Activated naive CD8-positive, alpha-beta T cell (primary cell): ENCODE measurements around the gene ODAD3.
"Not testable (repeated sequence)": the region's sequence is repeated elsewhere in the genome, so short reads cannot be mapped to it uniquely, and the experiment has no call there.

Experiments
- H3K27ac Mint-ChIP-seq: one replicate; pipeline ENCODE4 v1.8.0; 2021; ENCODE audit warnings: mixed read lengths
- H3K27me3 Mint-ChIP-seq: one replicate; pipeline ENCODE4 v1.8.0; 2021; ENCODE audit warnings: mixed read lengths
- H3K36me3 Mint-ChIP-seq: one replicate; pipeline ENCODE4 v1.8.0; 2021; ENCODE audit warnings: mixed read lengths
- H3K4me1 Mint-ChIP-seq: one replicate; pipeline ENCODE4 v1.8.0; 2021; ENCODE audit warnings: low read depth, mixed read lengths
- H3K4me3 Mint-ChIP-seq: one replicate; pipeline ENCODE4 v1.8.0; 2021; ENCODE audit warnings: mild to moderate bottlenecking, mixed read lengths
- H3K9me3 Mint-ChIP-seq: one replicate; pipeline ENCODE4 v1.8.0; 2021; ENCODE audit warnings: low read depth, mixed read lengths

Gene ODAD3

GRCh38 chr19:11435057-11435832 is at the start of gene ODAD3, which contains the start of gene PRKCSH:
Gene ODAD3, minus strand, starts transcription at chr19:11435121. Its CDS starts 105 bp downstream, at chr19:11435016.
Gene PRKCSH, plus strand, starts transcription at chr19:11435635. Its CDS starts 483 bp downstream, at chr19:11436118.
- Mint-ChIP-seq H3K4me3 (peak within 1 kb of the TSS; percentile 100), H3K4me1 (peaks cover 21% of the 10 kb centered on the region), H3K9me3 (no peaks in the 10 kb centered on the region), H3K27ac (peak within 1 kb of the TSS; percentile 97), H3K27me3 (peaks cover 2% of the 10 kb centered on the region), H3K36me3 (peaks cover 2% of the 10 kb centered on the region)

DNA sequence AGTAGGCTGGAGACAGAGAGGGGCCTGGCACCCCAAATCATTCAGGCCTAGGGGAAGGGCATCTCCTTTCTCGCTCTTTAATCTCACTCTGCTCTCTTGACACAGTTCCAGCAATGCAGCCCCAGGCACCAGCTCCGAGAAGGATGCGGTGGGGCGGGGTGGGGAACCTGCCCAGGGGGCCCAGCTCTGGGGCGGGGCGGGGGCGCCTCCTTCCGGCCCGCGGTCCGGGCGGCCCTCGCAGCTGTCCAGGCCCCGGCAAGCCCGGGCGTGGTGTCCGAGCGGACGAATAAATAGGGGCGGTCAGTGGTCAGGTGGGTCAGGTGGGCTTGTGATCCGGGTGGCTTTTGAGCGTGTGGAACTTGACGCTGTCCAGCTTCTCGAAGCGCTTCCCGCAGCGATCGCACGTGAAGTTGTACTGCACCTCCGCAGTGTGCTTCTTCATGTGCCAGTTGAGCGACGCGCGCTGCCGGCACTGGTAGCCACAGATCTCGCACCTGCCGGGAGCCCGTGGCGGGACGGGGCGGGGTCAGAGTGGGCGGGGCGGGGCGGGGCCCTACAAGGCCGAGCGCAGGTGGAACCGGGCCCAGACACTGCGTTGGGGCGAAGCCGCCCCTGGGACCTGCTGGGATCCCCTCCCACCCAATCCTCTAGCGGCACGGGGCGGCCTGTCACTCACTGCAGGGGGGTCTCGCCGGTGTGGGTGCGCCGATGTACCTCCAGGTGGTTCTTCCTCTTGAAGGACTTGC is 48.6 kb upstream of the ODAD3 start:
- Mint-ChIP-seq H3K27ac (no peak overlapping the region), H3K4me3 (no peak overlapping the region), H3K27me3 (peaks cover 13% of the 10 kb centered on the region), H3K36me3 (peaks cover 4% of the 10 kb centered on the region), H3K4me1 (peaks cover 19% of the 10 kb centered on the region), H3K9me3 (no peaks in the 10 kb centered on the region)

DNA sequence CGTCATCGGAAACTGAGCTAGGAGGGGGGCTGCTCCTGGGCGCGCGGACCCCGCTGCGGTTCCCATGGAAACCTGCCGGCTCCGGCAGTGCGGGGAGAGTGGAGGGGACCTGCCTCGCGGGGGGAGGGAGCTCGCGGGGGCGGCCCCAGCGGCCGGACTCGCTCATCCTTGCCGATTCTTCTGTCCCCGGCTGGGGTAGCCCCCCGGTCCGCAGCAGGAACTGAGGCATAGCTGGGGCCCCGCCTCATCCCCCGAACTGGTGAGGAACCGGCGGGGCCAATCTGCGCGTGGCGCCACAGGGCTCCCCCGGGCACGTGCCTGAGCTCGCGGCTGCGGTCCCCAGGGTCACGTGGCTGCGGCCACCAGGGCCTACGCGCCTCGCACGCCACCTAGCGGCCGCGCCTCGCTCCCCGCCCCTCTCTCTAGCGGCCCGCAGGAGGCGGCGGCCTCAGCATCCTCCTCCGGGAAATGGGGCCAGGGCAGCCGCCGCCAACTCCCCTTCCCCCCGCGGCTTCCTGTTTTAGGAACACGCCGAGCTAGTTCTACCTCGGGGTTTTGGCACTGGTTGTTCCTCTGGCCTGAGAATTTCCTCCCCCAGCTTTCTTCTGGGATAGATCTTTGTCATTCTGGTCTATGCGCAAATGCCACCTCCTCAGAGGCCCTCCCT is 47.6 kb upstream of the ODAD3 start:
- Mint-ChIP-seq H3K4me3 (peak overlapping the region; percentile 69), H3K36me3 (peaks cover 4% of the 10 kb centered on the region), H3K9me3 (no peaks in the 10 kb centered on the region), H3K27ac (peak overlapping the region; percentile 68), H3K4me1 (peaks cover 19% of the 10 kb centered on the region), H3K27me3 (peaks cover 14% of the 10 kb centered on the region)

- Mint-ChIP-seq H3K27me3 (peaks cover 14% of the 10 kb centered on the region), H3K4me1 (peaks cover 19% of the 10 kb centered on the region), H3K36me3 (peaks cover 4% of the 10 kb centered on the region), H3K4me3 (peak overlapping the region; percentile 68), H3K9me3 (no peaks in the 10 kb centered on the region), H3K27ac (peak overlapping the region; percentile 68)
Observed at GRCh38 chr19:11481534-11482383, 46.8 kb upstream of the ODAD3 start.

GRCh38 chr19:11480715-11481533 is 46.0 kb upstream of the ODAD3 start, which contains the start of gene ELAVL3:
Gene ELAVL3, minus strand, starts transcription at chr19:11481046. Its CDS starts 438 bp downstream, at chr19:11480608.
- H3K36me3 Mint-ChIP-seq: peaks cover 4% of the 10 kb centered on the region
- peaks cover 19% of the 10 kb centered on the region for H3K4me1 Mint-ChIP-seq
- no peaks in the 10 kb centered on the region for H3K9me3 Mint-ChIP-seq
- H3K27me3 Mint-ChIP-seq: peaks cover 14% of the 10 kb centered on the region
- H3K4me3 Mint-ChIP-seq: peak within 1 kb of the TSS; percentile 68
- no peak within 1 kb of the TSS for H3K27ac Mint-ChIP-seq

DNA sequence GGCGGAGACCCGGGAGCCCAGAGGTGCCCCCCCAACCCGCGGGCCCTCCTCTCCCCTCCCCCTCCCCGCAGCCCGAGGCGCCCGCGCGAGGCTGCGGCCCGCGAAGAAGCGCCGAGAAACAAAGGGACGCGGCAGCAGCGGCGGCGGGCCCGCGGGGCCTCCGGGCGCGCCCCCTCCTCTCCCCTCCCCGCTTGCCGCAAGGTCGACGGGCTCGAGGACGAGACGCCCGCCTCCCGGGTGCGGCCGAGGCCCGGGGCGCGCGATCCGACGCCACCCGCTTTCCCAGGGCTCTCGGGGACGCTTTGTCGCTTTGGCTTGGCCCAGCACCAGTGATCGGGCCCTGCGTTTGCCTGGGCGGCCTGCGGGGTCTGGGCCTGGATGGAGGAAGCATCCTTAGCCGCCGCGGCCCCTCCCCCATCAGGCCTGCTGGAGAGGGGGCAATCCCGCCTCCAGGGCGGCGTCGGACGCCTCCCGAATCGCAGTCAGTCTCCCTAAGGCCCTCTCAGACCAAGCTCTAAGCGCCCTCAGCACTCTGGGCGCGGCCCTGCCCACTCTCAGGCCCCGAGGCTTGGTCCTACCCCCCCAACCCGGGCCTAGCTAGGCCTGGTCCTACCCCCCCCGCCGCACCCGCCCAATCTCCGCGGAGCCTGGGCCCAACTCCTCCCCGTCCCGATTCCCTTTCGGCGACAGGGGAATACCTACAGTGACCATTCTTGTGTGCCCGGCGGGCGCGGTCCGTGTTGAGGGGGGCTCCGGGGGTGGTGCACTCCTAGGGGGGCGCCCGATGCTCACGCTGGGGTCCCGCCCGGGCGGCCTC is 45.2 kb upstream of the ODAD3 start:
- no peak overlapping the region for H3K4me3 Mint-ChIP-seq
- H3K27ac Mint-ChIP-seq: no peak overlapping the region
- no peaks in the 10 kb centered on the region for H3K9me3 Mint-ChIP-seq
- peaks cover 19% of the 10 kb centered on the region for H3K4me1 Mint-ChIP-seq
- peaks cover under 1% of the 10 kb centered on the region for H3K36me3 Mint-ChIP-seq
- H3K27me3 Mint-ChIP-seq: peaks cover 13% of the 10 kb centered on the region

- Mint-ChIP-seq H3K4me3 (no peak overlapping the region), H3K4me1 (peaks cover 19% of the 10 kb centered on the region), H3K27ac (no peak overlapping the region), H3K9me3 (no peaks in the 10 kb centered on the region), H3K27me3 (peaks cover 13% of the 10 kb centered on the region), H3K36me3 (no peaks in the 10 kb centered on the region)
Observed at GRCh38 chr19:11479090-11479897, 44.4 kb upstream of the ODAD3 start.

DNA sequence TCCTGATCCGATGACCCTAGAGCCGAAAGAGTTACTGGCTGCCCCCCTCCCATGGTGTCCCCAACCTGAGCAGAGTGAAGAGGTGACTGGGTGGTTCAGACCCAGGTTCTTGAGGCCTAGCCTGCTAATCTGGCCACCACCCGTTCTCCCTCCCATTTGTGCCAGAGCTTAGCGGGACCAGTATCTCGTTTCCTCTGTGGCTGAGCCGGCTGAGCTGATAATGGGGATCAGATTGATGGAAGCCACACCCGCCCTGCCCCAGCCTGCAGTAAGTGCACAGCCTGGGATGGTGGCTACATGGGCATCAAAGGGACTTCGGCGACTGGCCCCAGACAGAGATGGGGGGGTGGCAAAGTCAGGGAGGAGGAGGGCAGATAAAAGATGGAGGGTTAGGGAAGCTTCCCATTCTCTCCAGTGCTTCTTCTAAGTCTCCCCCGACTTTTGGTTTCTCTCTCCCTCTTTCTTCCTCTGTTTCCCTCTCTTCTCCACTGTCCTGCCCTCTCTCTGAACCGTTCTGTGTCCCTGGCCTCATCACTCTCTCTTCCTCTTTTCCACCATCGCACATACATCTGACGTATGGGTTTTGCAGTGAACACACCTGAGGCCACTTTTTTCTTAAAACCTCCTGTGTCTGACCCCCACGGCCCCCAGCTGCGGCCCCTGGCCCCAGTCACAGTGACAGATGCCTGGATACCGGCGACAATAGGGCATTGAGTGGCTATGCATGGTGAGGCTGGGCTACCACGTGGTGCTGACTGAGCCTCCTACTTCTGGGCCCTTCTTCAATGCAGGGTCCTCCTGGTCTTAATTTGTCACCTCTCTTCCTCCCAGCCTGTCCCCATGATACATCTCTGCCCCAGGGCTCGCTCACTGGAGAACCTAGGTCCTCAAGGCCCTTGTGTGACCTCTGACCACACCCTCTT is 43.5 kb upstream of the ODAD3 start:
- H3K9me3 Mint-ChIP-seq: no peaks in the 10 kb centered on the region
- no peak overlapping the region for H3K27ac Mint-ChIP-seq
- peaks cover 19% of the 10 kb centered on the region for H3K4me1 Mint-ChIP-seq
- no peak overlapping the region for H3K4me3 Mint-ChIP-seq
- peaks cover 13% of the 10 kb centered on the region for H3K27me3 Mint-ChIP-seq
- no peaks in the 10 kb centered on the region for H3K36me3 Mint-ChIP-seq

DNA sequence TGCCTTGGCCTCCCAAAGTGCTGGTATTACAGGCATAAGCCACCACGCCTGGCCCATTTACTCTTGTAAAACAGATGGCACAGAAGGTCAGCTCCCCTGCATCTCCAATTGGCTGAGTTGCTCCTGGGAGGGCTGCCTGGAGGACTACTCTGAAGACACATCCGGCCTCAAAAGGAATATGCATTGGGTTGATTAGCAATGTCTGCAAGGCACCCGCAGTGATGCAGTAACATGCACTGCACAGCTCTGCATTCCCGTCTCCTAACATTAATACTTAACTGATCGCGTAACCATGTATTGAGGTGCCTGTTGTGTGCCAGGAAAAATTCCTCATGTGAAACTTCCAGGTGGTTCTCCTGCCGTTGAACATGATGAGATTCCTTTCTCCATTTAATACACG is 40.9 kb upstream of the ODAD3 start:
- peaks cover 7% of the 10 kb centered on the region for H3K27me3 Mint-ChIP-seq

GRCh38 chr19:11475343-11475742 is 40.4 kb upstream of the ODAD3 start:
- H3K9me3 Mint-ChIP-seq, H3K27ac Mint-ChIP-seq, H3K36me3 Mint-ChIP-seq, H3K4me3 Mint-ChIP-seq, H3K27me3 Mint-ChIP-seq, H3K4me1 Mint-ChIP-seq: not testable (repeated sequence)

More for the DNA sequence above, 40.9 kb upstream of the ODAD3 start:
- no peak overlapping the region for H3K27ac Mint-ChIP-seq
- H3K9me3 Mint-ChIP-seq: no peaks in the 10 kb centered on the region
- H3K4me3 Mint-ChIP-seq: no peak overlapping the region
- H3K36me3 Mint-ChIP-seq: no peaks in the 10 kb centered on the region
- peaks cover 5% of the 10 kb centered on the region for H3K4me1 Mint-ChIP-seq

DNA sequence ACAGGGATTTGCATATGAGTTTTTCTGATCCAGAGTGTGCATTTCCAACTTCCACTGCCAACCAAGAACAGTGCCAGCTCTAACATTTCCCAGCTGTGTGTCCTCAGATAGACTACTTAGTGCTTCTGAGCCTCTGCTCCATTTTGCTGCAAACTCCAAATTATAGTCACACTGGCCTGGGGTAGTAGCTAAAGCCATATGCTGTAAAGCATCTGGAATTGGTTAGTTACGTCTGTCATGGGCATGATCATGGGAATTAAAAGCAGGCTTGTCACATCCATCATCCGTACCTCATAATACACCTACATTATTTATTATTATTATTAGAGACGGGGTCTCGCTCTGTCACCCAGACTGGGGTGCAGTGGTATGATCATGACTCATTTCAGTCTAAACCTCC is 38.8 kb upstream of the ODAD3 start:
- peaks cover 3% of the 10 kb centered on the region for H3K27me3 Mint-ChIP-seq
- no peak overlapping the region for H3K4me3 Mint-ChIP-seq
- H3K36me3 Mint-ChIP-seq: no peaks in the 10 kb centered on the region
- peaks cover under 1% of the 10 kb centered on the region for H3K4me1 Mint-ChIP-seq
- no peak overlapping the region for H3K27ac Mint-ChIP-seq
- H3K9me3 Mint-ChIP-seq: no peaks in the 10 kb centered on the region
